BE2C (cell line): Measurements from ENCODE around the gene EPHA3.

Experiments used
- DNase-seq: peaks from one replicate; pipeline ENCODE4 v3.0.0-alpha.2; 2020
- H3K27me3 ChIP-seq: fragments of 250-450 bp; sonication (Bioruptor Pico); 2 replicates; pipeline ENCODE4 v1.5.1; 2020; ENCODE audit warnings: mild to moderate bottlenecking
- H3K36me3 ChIP-seq: fragments of 250-450 bp; sonication (Bioruptor Pico); 2 replicates; pipeline ENCODE4 v1.5.1; 2020; ENCODE audit warnings: mild to moderate bottlenecking
- H3K4me1 ChIP-seq: fragments of 250-450 bp; sonication (Bioruptor Pico); 2 replicates; pipeline ENCODE4 v1.5.1; 2020
- H3K4me3 ChIP-seq: 2 replicates; pipeline ENCODE4 v1.5.1; 2011; ENCODE audit warnings: low read depth, low read length
- H3K9me3 ChIP-seq: fragments of 250-450 bp; sonication (Bioruptor Pico); 2 replicates; pipeline ENCODE4 v1.5.1; 2020
- TF ChIP-seq, protein P1 (sequence below): IDR thresholded peaks from 2 replicates; pipeline ENCODE4 v1.5.1; 2012; ENCODE audit warnings: mild to moderate bottlenecking, low read depth, low read length

EPHA3 gene

DNA sequence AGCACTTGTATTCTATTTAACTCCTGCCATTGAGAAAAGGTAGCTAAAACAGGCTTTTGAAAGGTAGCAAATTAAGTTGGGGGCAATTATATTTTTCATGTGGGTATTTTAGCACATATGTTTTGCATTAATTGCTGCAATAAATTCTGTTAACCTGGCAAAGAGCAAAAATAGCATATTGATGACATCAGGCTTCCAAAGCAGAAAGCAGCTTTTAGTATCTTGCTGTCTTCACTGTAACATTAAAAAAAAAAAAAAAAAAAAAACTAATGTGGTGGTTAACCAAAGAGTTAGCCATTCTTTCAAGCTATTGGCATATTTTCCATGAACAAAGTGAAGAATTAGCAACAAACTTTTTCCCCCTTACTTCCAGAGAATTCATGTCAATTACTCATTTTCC, 9.1 kb downstream of the EPHA3 start:
- TF ChIP-seq, protein P1, sequence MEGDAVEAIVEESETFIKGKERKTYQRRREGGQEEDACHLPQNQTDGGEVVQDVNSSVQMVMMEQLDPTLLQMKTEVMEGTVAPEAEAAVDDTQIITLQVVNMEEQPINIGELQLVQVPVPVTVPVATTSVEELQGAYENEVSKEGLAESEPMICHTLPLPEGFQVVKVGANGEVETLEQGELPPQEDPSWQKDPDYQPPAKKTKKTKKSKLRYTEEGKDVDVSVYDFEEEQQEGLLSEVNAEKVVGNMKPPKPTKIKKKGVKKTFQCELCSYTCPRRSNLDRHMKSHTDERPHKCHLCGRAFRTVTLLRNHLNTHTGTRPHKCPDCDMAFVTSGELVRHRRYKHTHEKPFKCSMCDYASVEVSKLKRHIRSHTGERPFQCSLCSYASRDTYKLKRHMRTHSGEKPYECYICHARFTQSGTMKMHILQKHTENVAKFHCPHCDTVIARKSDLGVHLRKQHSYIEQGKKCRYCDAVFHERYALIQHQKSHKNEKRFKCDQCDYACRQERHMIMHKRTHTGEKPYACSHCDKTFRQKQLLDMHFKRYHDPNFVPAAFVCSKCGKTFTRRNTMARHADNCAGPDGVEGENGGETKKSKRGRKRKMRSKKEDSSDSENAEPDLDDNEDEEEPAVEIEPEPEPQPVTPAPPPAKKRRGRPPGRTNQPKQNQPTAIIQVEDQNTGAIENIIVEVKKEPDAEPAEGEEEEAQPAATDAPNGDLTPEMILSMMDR: no peak
- Histone ChIP-seq H3K27me3 (peaks cover 16% of the 10 kb centered on the region), H3K36me3 (no peaks in the 10 kb centered on the region), H3K9me3 (no peaks in the 10 kb centered on the region), H3K4me1 (no peaks in the 10 kb centered on the region), H3K4me3 (no peak overlapping the region)
- no peak for DNase-seq

DNA sequence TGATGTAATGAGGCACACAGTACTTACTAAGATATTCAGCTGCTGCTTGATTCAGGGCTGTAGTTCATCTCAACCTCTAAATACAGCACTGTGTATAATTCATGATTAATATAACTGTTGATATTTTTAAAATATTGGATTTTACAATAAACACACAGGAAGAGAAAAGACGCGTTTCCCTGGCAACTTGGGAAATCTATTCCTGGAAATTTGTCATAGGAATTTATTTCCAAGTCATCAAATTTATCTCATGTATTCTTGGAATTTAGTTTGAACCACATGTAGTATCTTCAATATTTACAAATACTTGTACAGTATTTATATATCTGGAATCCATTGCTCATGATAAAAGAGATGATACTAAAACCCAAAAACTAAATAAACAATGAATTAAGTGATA, 30.6 kb downstream of the EPHA3 start:
- Histone ChIP-seq H3K27me3 (no peaks in the 10 kb centered on the region), H3K36me3 (no peaks in the 10 kb centered on the region), H3K4me1 (no peaks in the 10 kb centered on the region), H3K4me3 (no peak overlapping the region), H3K9me3 (no peaks in the 10 kb centered on the region)
- no peak for DNase-seq
- TF ChIP-seq, protein P1: no peak

DNA sequence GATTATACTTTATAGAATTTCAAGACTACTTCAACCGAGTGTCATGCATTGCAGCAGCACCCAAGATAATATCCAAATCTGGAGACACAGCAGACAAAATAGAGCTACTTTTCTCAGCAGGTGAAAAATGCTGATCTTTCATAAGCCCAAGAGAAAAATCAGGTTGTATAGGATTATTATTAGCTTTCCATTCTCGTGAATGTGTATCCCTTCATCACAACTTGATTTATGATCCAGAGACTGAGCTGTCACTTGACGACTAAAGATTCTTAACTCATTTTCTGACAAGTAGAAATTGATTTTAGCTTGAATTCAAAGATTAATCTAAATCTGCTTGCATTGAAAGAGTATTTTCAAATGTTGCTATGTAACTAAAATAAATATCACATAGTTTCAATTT, 32.4 kb downstream of the EPHA3 start:
- no peak for DNase-seq
- TF ChIP-seq, protein P1: no peak
- Histone ChIP-seq H3K4me3 (no peak overlapping the region), H3K27me3 (no peaks in the 10 kb centered on the region), H3K9me3 (no peaks in the 10 kb centered on the region), H3K4me1 (no peaks in the 10 kb centered on the region), H3K36me3 (no peaks in the 10 kb centered on the region)

DNA sequence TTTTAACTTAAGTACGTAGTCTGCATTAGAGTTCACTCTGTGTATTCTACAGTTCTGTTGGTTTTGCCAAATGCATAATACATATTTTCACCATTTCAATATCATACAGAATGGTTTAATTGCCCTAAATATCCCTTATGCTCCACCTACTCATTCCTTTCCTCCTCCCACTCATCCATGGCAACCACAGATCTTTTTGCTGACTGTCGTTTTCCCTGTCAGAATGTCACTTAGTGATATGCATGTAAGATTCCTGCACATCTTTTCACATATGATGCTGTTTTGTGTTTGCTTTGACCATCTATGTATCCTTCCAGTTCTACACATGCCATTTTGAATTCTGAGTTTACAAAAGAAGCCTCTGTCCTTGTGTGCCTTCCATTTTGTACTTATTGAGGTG, 36.7 kb downstream of the EPHA3 start:
- TF ChIP-seq, protein P1: no peak
- DNase-seq: no peak
- Histone ChIP-seq H3K36me3 (no peaks in the 10 kb centered on the region), H3K9me3 (no peaks in the 10 kb centered on the region), H3K4me3 (no peak overlapping the region), H3K4me1 (no peaks in the 10 kb centered on the region), H3K27me3 (no peaks in the 10 kb centered on the region)

DNA sequence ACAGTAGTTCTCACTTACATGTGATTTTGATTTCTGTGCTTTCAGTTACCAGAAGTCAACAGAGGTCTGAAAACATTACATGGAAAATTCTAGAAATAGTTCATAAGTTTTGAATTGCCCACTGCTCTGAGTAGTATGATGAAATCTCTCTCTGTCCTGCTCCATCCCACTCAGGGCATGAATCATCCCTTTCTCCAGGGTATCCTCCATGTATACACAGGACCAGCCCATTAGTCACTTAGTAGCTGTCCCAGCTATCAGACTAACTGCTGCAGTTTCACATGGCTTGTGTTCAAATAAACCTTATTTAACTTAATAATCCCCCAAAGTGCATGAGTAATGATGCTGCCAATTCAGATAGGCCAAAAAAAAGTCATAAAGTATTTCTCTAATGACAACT, 38.6 kb downstream of the EPHA3 start:
- no peaks in the 10 kb centered on the region for H3K36me3 ChIP-seq
- no peaks in the 10 kb centered on the region for H3K27me3 ChIP-seq
- no peaks in the 10 kb centered on the region for H3K9me3 ChIP-seq
- no peaks in the 10 kb centered on the region for H3K4me1 ChIP-seq
- TF ChIP-seq, protein P1: no peak
- DNase-seq: no peak
- no peak overlapping the region for H3K4me3 ChIP-seq

GRCh38 chr3:89154416-89154815, 47.0 kb downstream of the EPHA3 start:
- no peaks in the 10 kb centered on the region for H3K9me3 ChIP-seq
- TF ChIP-seq, protein P1: no peak
- no peak overlapping the region for H3K4me3 ChIP-seq
- H3K27me3 ChIP-seq: no peaks in the 10 kb centered on the region
- H3K4me1 ChIP-seq: no peaks in the 10 kb centered on the region
- no peaks in the 10 kb centered on the region for H3K36me3 ChIP-seq
- no peak for DNase-seq
